Kidney (tissue), 14 donors: Measurements from ENCODE around the gene C1orf74. TPM values are rescaled to one million over a fixed set of nuclear protein-coding genes. Genes with fewer than 3 reads are reported as not detected.

Experiments
- DNase-seq, 5 donors: peaks; one replicate each; pipeline ENCODE4 v3.0.0-alpha.2; 2013 to 2020
- FAIRE-seq: peaks from 2 replicates; lab custom pipeline; 2012; peaks lifted over from hg19 to GRCh38; lab: Jason Lieb, UNC
- H3K27ac ChIP-seq, 2 donors: one replicate each; pipeline ENCODE4 v1.7.0; 2013; ENCODE audit warnings: low read depth in 2 of 2, low read length in 2 of 2, inconsistent platforms in 1 of 2
- H3K27me3 ChIP-seq: one replicate; pipeline ENCODE4 v1.7.1; 2013; ENCODE audit warnings: low read length, inconsistent platforms; ENCODE audit not compliant: control insufficient read depth, insufficient read depth
- H3K36me3 ChIP-seq, 3 donors: one replicate each; pipeline versions ENCODE4 v1.7.0 to v1.7.1; 2013; ENCODE audit warnings: low read length in 3 of 3, control low read depth in 1 of 3, inconsistent platforms in 1 of 3; ENCODE audit not compliant: insufficient read depth in 3 of 3, control insufficient read depth in 2 of 3
- H3K4me1 ChIP-seq, 3 donors: one replicate each; pipeline versions ENCODE4 v1.7.0 to v1.7.1; 2013; ENCODE audit warnings: low read length in 3 of 3, inconsistent platforms in 1 of 3, low read depth in 1 of 3; ENCODE audit not compliant: control insufficient read depth in 2 of 3, insufficient read depth in 2 of 3
- H3K4me3 ChIP-seq, 3 donors: one replicate each; pipeline versions ENCODE4 v1.7.0 to v1.8.1; 2013; ENCODE audit warnings: low read length in 3 of 3, control low read depth in 1 of 3, inconsistent platforms in 1 of 3
- H3K9ac ChIP-seq, 3 donors: one replicate each; pipeline versions ENCODE4 v1.7.0 to v1.7.1; 2013; ENCODE audit warnings: low read length in 3 of 3, control low read depth in 1 of 3, inconsistent platforms in 1 of 3
- H3K9me3 ChIP-seq, 3 donors: one replicate each; pipeline versions ENCODE4 v1.7.0 to v1.7.1; 2013; ENCODE audit warnings: low read length in 3 of 3, control low read depth in 1 of 3, inconsistent platforms in 1 of 3; ENCODE audit not compliant: control insufficient read depth in 2 of 3, insufficient read depth in 1 of 3
- intact Hi-C: fragments of 100-400 bp; cut with DNase I; formaldehyde crosslinking; loops from one replicate; pipeline ENCODE4 v1.11.1; 2022
- polyA plus RNA-seq: library from polyadenylated mRNA; stranded (reverse); fragments of 350-450 nt; fragmentation: Illumina TruSeq; extraction: RNeasy Lipid Tissue Mini Kit (QIAGEN cat#74804); gene quantifications from one replicate; pipeline ENCODE4 v1.2.3, GENCODE V29; 2014; ENCODE audit warnings: low read depth, low replicate concordance; ENCODE audit not compliant: insufficient read depth
- total RNA-seq: library from RNA; stranded (reverse); fragmentation: NEBNext Ultra II Directional; extraction: Animal tissue kit (Norgen Biotek cat#: 25700); gene quantifications from one replicate; pipeline ENCODE4 v1.2.1, GENCODE V29; 2021
- TF ChIP-seq, protein P1 (sequence below): IDR thresholded peaks from 3 replicates; pipeline ENCODE4 v1.5.1; 2012; ENCODE audit warnings: mild to moderate bottlenecking, moderate library complexity, borderline replicate concordance; ENCODE audit not compliant: insufficient read depth; ENCODE audit errors: extremely low read depth
- donor health status: control.
- donor health status: control.
- donor health status: control.
- donor health status: control.
- donor health status: control.
- donor health status: DM: yes; HTN: yes; CAD: no.
- donor health status: Normal renal cell carcinoma (clear cell type).

The C1orf74 gene
- total and polyA plus RNA-seq, 2 donors from 2014 or later, result 2.5 TPM

DNA sequence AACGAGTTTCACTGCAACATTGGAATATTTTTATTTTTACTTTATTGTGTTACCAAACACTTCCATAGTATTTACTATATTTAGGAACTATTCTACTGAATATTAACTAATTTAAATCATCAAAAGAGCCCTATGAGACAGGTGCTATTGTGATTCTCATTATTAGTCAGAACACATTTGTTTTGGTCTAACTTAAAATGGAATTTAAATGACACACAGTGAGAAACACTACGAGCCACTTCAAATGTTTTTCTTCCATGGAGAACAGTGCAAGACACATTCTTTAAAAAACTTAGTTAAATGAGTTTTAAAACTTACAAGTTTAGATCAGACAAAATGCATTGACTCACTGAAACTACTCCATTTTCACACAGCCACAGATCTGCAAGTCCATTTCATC lies 35.2 kb downstream of the C1orf74 start:
- DNase-seq (no peak), FAIRE-seq (no peak)
- Histone ChIP-seq H3K27ac (no peak overlapping the region), H3K4me3 (no peak overlapping the region), H3K4me1 (peaks cover 0 to 10% (median 8%) of the 10 kb centered on the region in 3 donors), H3K9me3 (no peaks in the 10 kb centered on the region), H3K36me3 (no peaks in the 10 kb centered on the region), H3K27me3 (no peaks in the 10 kb centered on the region), H3K9ac (no peak overlapping the region)
- intact Hi-C loops, result no loop called here
- TF ChIP-seq, protein P1, sequence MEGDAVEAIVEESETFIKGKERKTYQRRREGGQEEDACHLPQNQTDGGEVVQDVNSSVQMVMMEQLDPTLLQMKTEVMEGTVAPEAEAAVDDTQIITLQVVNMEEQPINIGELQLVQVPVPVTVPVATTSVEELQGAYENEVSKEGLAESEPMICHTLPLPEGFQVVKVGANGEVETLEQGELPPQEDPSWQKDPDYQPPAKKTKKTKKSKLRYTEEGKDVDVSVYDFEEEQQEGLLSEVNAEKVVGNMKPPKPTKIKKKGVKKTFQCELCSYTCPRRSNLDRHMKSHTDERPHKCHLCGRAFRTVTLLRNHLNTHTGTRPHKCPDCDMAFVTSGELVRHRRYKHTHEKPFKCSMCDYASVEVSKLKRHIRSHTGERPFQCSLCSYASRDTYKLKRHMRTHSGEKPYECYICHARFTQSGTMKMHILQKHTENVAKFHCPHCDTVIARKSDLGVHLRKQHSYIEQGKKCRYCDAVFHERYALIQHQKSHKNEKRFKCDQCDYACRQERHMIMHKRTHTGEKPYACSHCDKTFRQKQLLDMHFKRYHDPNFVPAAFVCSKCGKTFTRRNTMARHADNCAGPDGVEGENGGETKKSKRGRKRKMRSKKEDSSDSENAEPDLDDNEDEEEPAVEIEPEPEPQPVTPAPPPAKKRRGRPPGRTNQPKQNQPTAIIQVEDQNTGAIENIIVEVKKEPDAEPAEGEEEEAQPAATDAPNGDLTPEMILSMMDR, result no peak

DNA sequence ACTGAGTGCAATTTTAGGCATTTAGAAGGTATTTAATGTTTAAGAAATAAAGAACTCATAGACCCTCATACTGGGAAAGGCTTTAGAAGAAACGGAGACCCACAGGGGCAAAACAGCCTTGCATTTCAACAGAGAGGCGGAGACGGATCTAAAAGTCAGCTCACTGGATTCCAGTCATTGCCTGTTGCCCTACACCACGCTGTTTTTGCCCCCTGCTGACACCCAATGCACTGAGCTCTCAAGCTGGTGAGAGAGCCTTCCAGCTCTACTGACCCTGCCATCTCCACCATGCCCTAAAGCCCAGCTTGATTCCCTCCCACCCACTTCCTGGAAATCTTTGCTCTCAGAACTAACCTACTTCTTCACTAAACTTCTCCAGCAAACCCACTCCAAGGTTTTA lies 35.7 kb downstream of the C1orf74 start:
- H3K4me1 ChIP-seq, result peaks cover 0 to 10% (median 8%) of the 10 kb centered on the region in 3 donors
- no peak overlapping the region for H3K4me3 ChIP-seq
- TF ChIP-seq, protein P1, result peak; percentile 10
- no peaks in the 10 kb centered on the region for H3K36me3 ChIP-seq
- DNase-seq, result no peak
- FAIRE-seq, result no peak
- H3K27me3 ChIP-seq, result no peaks in the 10 kb centered on the region
- no peak overlapping the region for H3K27ac ChIP-seq
- intact Hi-C loops, result no loop called here
- no peaks in the 10 kb centered on the region for H3K9me3 ChIP-seq
- no peak overlapping the region for H3K9ac ChIP-seq

DNA sequence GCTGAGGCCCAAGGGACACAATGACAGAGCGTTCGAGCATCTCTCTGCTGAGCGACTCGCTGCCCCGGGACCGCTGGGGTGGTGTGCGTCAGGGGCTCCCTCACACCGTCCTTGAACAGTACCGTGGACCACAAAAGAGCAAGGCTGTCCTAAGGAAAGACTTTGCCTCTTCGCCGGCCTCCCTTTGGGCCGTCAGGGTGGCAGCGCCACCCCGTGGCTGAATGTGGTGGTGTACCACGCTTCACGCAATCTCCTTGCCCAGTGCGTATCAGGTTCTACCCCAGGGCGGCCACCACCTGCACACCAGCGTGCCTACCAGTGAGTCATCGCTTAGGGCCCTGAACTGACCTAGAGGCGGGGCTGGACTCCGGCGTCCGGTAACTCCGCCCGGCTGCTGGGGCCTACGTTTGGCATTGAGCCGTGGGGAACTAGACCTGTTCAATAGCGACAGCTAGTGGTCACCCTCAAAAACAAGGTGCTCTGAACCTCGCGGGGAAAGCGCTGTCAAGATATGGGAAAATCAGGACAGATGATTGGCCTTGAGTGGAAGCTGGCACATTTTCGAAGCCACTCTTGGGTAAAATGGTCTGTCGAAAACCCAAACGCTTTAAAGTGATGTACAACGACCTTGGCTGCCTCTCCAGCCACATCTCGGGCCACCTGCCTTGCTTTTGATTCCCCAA lies 36.6 kb downstream of the C1orf74 start:
- TF ChIP-seq, protein P1, result peak; percentile 77
- peaks cover 0 to 15% (median 8%) of the 10 kb centered on the region in 3 donors for H3K4me1 ChIP-seq
- peak overlapping the region in 2 of 3 donors; percentile 3 to 48 for H3K4me3 ChIP-seq
- no peaks in the 10 kb centered on the region for H3K36me3 ChIP-seq
- H3K9me3 ChIP-seq, result no peaks in the 10 kb centered on the region
- DNase-seq (peak; percentile 89 to 97 (median 92)), FAIRE-seq (peak; percentile 51)
- H3K9ac ChIP-seq, result peak overlapping the region in 2 of 3 donors; percentile 34 to 48
- H3K27me3 ChIP-seq, result no peaks in the 10 kb centered on the region
- H3K27ac ChIP-seq, result peak overlapping the region in 1 of 2 donors; percentile 25
- intact Hi-C loops, result no loop called here
